ENCODE results near the gene PHLDB1. TPM values are rescaled to one million over a fixed set of nuclear protein-coding genes. Genes with fewer than 3 reads are reported as not detected.
A peak's percentile ranks its signal among the peaks of the same experiment; 100 is the strongest.

The PHLDB1 gene
- total RNA-seq, 3 donors from 2014 or later, result 104 to 150 (median 109) TPM

DNA sequence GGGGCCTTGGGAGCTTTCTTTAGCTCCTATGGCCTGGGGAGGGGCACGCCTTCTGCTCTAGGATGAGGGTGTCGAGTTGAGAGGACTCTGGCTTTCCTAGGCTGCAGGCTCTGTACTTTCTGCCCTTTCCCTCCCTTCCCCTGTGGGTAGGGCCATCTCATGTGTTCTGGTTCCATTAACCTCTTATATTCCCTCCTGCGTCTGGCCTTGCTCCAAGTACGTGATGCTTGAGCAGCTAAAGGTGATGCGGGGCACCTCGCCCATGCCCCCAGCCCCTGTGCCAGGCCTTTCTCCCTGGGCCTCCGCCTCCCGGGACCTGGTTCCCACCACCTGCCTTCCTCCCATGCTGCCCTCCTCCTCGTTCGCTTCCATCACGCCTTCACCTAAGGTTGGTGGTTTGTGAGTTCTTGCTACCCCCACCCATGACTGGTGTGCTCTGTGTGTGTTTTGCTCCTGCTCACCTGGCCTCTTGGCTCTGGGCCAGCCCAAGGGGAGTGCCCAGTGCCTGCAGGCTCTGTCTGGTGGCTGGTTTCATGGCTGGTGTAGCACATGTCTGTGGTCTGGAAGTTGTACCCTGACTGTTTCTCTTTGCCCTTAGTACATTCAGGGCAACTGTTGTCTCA is 34.1 kb downstream of the PHLDB1 start:
- no peak overlapping the region for H3K4me3 ChIP-seq
- DNase-seq (ENCODE audit: low spot score in 2 of 2), result peak; percentile 62 to 77
- intact Hi-C loops (cut with DNase I; ENCODE audit: low total_unique reads), result no loop called here
- H3K9me3 ChIP-seq, result no peaks in the 10 kb centered on the region
- peak overlapping the region; percentile 0 to 14 for H3K27ac ChIP-seq
- no peaks in the 10 kb centered on the region for H3K36me3 ChIP-seq
- TF ChIP-seq, protein P1, sequence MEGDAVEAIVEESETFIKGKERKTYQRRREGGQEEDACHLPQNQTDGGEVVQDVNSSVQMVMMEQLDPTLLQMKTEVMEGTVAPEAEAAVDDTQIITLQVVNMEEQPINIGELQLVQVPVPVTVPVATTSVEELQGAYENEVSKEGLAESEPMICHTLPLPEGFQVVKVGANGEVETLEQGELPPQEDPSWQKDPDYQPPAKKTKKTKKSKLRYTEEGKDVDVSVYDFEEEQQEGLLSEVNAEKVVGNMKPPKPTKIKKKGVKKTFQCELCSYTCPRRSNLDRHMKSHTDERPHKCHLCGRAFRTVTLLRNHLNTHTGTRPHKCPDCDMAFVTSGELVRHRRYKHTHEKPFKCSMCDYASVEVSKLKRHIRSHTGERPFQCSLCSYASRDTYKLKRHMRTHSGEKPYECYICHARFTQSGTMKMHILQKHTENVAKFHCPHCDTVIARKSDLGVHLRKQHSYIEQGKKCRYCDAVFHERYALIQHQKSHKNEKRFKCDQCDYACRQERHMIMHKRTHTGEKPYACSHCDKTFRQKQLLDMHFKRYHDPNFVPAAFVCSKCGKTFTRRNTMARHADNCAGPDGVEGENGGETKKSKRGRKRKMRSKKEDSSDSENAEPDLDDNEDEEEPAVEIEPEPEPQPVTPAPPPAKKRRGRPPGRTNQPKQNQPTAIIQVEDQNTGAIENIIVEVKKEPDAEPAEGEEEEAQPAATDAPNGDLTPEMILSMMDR (IDR thresholded peaks at IDR 0.05), result no peak
- TF ChIP-seq POLR2A (IDR thresholded peaks at IDR 0.05) (no peak), POLR2AphosphoS5 (IDR thresholded peaks at IDR 0.05) (no peak)
- H3K4me1 ChIP-seq, result peaks cover 0 to 4% of the 10 kb centered on the region in 2 donors
- no peaks in the 10 kb centered on the region for H3K27me3 ChIP-seq

DNA sequence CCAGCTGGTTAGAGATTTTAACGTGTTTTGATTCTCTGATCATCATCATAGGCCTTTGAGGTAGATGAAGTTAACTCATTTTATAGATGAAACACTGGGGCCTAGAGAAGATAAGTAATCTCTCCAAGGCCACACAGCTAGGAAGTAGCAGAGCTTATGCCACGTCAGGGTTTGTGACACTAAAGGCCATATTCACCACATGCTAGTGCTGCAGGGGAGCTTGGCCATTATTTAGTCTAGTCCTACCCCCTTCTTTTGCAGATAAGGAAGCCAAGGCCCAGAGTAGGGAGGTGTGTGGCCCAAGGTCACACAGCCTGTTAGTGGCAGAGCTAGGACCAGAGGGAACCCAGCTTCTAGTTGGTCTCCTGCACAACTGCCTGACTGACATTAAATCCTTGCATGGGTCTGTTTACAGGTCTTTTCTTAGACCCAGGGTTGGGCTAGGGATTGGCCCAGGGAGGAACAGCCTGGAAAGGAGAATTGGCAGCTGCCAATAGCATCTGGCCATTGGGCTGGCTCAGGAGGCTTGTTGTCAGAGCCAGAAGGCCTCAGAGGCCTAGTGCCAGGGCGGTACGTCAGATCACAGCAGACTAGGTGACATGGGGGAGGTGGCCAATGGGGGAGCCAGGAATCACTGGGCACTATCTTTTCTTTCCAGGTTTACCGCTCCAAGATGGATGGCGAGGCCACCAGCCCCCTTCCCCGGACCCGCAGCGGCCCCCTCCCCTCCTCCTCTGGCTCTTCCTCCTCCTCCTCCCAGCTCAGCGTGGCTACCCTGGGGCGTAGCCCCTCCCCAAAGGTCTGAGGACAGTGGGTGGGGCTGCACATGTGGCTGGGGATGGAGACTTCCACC is 36.0 kb downstream of the PHLDB1 start:
- TF ChIP-seq POLR2A (IDR thresholded peaks at IDR 0.05) (no peak), POLR2AphosphoS5 (IDR thresholded peaks at IDR 0.05) (no peak)
- TF ChIP-seq, protein P1 (IDR thresholded peaks at IDR 0.05), result no peak

DNA sequence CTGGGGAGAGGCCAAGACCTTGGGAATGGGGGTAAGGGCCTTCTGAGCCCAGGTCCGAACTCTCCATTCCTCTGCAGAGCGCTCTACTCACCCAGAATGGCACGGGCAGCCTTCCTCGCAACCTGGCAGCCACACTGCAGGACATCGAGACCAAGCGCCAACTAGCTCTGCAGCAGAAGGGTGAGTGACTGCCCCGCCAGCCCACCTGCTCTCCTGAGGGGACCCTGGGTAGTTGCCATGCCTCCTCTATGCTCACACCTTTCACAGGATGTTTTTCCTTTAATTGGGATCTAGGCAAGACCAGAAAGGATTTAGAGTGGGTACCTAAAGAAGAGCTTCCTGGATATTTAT is 36.6 kb downstream of the PHLDB1 start:
- H3K36me3 ChIP-seq, result no peaks in the 10 kb centered on the region
- no peaks in the 10 kb centered on the region for H3K27me3 ChIP-seq
- H3K4me1 ChIP-seq, result peaks cover 0 to 4% of the 10 kb centered on the region in 2 donors
- H3K4me3 ChIP-seq, result no peak overlapping the region
- DNase-seq (ENCODE audit: low spot score in 2 of 2), result no peak
- H3K9me3 ChIP-seq, result no peaks in the 10 kb centered on the region
- TF ChIP-seq, protein P1 (IDR thresholded peaks at IDR 0.05), result no peak
- TF ChIP-seq POLR2A (IDR thresholded peaks at IDR 0.05) (no peak), POLR2AphosphoS5 (IDR thresholded peaks at IDR 0.05) (no peak)
- intact Hi-C loops (cut with DNase I; ENCODE audit: low total_unique reads), result no loop called here
- peak overlapping the region in 1 of 2 donors; percentile 10 for H3K27ac ChIP-seq

More for the DNA sequence above, 36.0 kb downstream of the PHLDB1 start:
- Histone ChIP-seq H3K9me3 (no peaks in the 10 kb centered on the region), H3K4me1 (peaks cover 0 to 4% of the 10 kb centered on the region in 2 donors), H3K27ac (peak overlapping the region in 1 of 2 donors; percentile 10), H3K36me3 (no peaks in the 10 kb centered on the region), H3K4me3 (no peak overlapping the region), H3K27me3 (no peaks in the 10 kb centered on the region)
- no peak for DNase-seq (ENCODE audit: low spot score in 2 of 2)
- intact Hi-C loops (cut with DNase I; ENCODE audit: low total_unique reads), result no loop called here

DNA sequence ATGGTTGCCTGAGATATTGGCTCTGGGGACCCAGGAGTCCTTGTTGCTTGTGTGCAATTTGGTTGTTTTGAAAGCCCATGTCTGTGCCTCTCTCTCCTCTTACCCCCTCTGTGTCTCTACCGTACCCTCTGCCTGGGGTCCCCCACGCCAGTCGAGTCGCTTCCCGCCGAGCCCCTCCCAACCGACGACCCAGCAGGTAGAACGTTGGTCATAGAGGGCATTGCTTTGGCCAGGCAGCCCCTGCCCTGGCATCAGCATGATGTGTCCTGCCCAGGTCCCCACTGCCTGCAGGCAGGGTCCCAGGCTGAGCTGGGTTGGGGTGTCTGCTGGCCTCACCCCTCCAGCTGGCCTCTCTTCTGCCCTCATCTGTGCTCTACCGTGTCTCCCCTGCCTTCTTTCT is 37.1 kb downstream of the PHLDB1 start:
- intact Hi-C loops (cut with DNase I; ENCODE audit: low total_unique reads), result no loop called here
- Histone ChIP-seq H3K36me3 (no peaks in the 10 kb centered on the region), H3K4me3 (no peak overlapping the region), H3K27me3 (no peaks in the 10 kb centered on the region), H3K9me3 (no peaks in the 10 kb centered on the region), H3K4me1 (peaks cover 0 to 4% of the 10 kb centered on the region in 2 donors), H3K27ac (no peak overlapping the region)
- DNase-seq (ENCODE audit: low spot score in 2 of 2), result no peak
- TF ChIP-seq, protein P1 (IDR thresholded peaks at IDR 0.05), result no peak
- no peak for TF ChIP-seq POLR2AphosphoS5 (IDR thresholded peaks at IDR 0.05)

Measured in breast epithelium (tissue), 4 donors.